22Rv1 (cell line): ENCODE measurements around the gene GIPR.

ENCODE experiments used
- ZFX ChIP-seq: fragments of 450-650 bp; IDR thresholded peaks from 2 replicates; pipeline ENCODE4 v1.6.1; 2017; ENCODE audit warnings: antibody characterized with exemption, borderline replicate concordance
- TF ChIP-seq, protein P1 (sequence below): fragments of 450-650 bp; IDR thresholded peaks from 2 replicates; pipeline ENCODE4 v1.5.1; 2017; ENCODE audit warnings: mild to moderate bottlenecking

- TF ChIP-seq, protein P1, sequence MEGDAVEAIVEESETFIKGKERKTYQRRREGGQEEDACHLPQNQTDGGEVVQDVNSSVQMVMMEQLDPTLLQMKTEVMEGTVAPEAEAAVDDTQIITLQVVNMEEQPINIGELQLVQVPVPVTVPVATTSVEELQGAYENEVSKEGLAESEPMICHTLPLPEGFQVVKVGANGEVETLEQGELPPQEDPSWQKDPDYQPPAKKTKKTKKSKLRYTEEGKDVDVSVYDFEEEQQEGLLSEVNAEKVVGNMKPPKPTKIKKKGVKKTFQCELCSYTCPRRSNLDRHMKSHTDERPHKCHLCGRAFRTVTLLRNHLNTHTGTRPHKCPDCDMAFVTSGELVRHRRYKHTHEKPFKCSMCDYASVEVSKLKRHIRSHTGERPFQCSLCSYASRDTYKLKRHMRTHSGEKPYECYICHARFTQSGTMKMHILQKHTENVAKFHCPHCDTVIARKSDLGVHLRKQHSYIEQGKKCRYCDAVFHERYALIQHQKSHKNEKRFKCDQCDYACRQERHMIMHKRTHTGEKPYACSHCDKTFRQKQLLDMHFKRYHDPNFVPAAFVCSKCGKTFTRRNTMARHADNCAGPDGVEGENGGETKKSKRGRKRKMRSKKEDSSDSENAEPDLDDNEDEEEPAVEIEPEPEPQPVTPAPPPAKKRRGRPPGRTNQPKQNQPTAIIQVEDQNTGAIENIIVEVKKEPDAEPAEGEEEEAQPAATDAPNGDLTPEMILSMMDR, result no peak
- TF ChIP-seq ZFX, result no peak
Measured at GRCh38 chr19:45643927-45644771, 23.9 kb upstream of the GIPR start.
